B cell (primary cell): ENCODE data around the gene TMEM45A. TPM values are rescaled to one million over a fixed set of nuclear protein-coding genes. Genes with fewer than 3 reads are reported as not detected.
"Not testable (repeated sequence)": the region's sequence is repeated elsewhere in the genome, so short reads cannot be mapped to it uniquely, and the experiment has no call there.

Experiments
- ATAC-seq: fragments of 200-7000 bp; cut with Tn5 transposase; one replicate; pipeline ENCODE4 v1.10.0; 2021; ENCODE audit warnings: low read depth, mild to moderate bottlenecking, moderate number of reproducible peaks, moderate library complexity
- CTCF ChIA-PET: fragments of 350-600 bp; sonication (Branson Sonifier 250); formaldehyde crosslinking; loops from one replicate; lab custom pipeline; 2021; ENCODE audit warnings: antibody characterized with exemption, inconsistent platforms; lab: Charles Lee
- POLR2A ChIA-PET: fragments of 350-600 bp; sonication (Branson Sonifier 250); formaldehyde crosslinking; loops from one replicate; lab custom pipeline; 2021; ENCODE audit warnings: antibody characterized with exemption; lab: Charles Lee
- DNase-seq: peaks from one replicate; pipeline ENCODE4 v3.0.0; 2013
- H2AFZ ChIP-seq: 2 replicates; pipeline ENCODE4 v1.6.1; 2012; ENCODE audit warnings: mild to moderate bottlenecking, low read depth, low read length; ENCODE audit not compliant: insufficient read depth, poor library complexity, severe bottlenecking
- H3K27ac ChIP-seq, 2 donors: 1 replicate in 1 of 2; 2 replicates in 1 of 2; pipeline ENCODE4 v1.5.1; 2012 to 2013; ENCODE audit warnings: low read length in 2 of 2, mild to moderate bottlenecking in 2 of 2, moderate library complexity in 1 of 2
- H3K27me3 ChIP-seq, 4 experiments: fragments of 200-600 bp in 1 of 4; sonication (generic) in 1 of 4; replicated peaks in 1 of 4; 1 replicate in 2 of 4; 2 replicates in 2 of 4; pipeline versions ENCODE4 v1.6.1 to v1.7.0; 2013 to 2016; ENCODE audit warnings: low read length in 3 of 4, mild to moderate bottlenecking in 2 of 4, mixed read lengths in 1 of 4, moderate library complexity in 1 of 4; ENCODE audit not compliant: insufficient read depth in 4 of 4, control insufficient read depth in 3 of 4; ENCODE audit errors: control extremely low read depth in 1 of 4
- H3K36me3 ChIP-seq, 2 experiments: replicated peaks in 1 of 2; 1 replicate in 1 of 2; 2 replicates in 1 of 2; pipeline versions ENCODE4 v1.6.1 to v1.7.1; 2013; ENCODE audit warnings: low read length in 1 of 2; ENCODE audit not compliant: insufficient read depth in 2 of 2, control insufficient read depth in 1 of 2; ENCODE audit errors: control extremely low read depth in 1 of 2, extremely low read depth in 1 of 2
- H3K4me1 ChIP-seq, 2 donors: fragments of 200-600 bp in 1 of 2; sonication (generic) in 1 of 2; 1 replicate in 1 of 2; 2 replicates in 1 of 2; pipeline versions ENCODE4 v1.5.1 to v1.6.1; 2013 to 2017; ENCODE audit warnings: low read length in 2 of 2; ENCODE audit not compliant: control insufficient read depth in 2 of 2, insufficient read depth in 2 of 2
- H3K4me2 ChIP-seq: replicated peaks from 2 replicates; pipeline ENCODE3; 2012; ENCODE audit warnings: mild to moderate bottlenecking, low read depth, low read length; ENCODE audit not compliant: poor library complexity, severe bottlenecking
- H3K4me3 ChIP-seq, 5 experiments: fragments of 200-600 bp in 1 of 5; sonication (generic) in 1 of 5; 1 replicate in 3 of 5; 2 replicates in 2 of 5; pipeline versions ENCODE4 v1.5.1 to v1.7.0; 2011 to 2016; ENCODE audit warnings: low read length in 4 of 5, mild to moderate bottlenecking in 4 of 5, low read depth in 2 of 5, control low read depth in 1 of 5, moderate library complexity in 1 of 5; ENCODE audit not compliant: insufficient read depth in 1 of 5; ENCODE audit errors: control extremely low read depth in 1 of 5, extremely low read depth in 1 of 5
- H3K79me2 ChIP-seq: fragments of 200-600 bp; sonication (generic); one replicate; pipeline ENCODE4 v1.6.0; 2016; ENCODE audit warnings: low read length; ENCODE audit not compliant: control insufficient read depth, insufficient read depth
- H3K9ac ChIP-seq: fragments of 200-600 bp; sonication (generic); 2 replicates; pipeline ENCODE4 v1.6.1; 2017; ENCODE audit warnings: mild to moderate bottlenecking, low read length, moderate library complexity
- H3K9me3 ChIP-seq, 3 donors: one replicate each; pipeline versions ENCODE4 v1.6.1 to v1.7.1; 2013; ENCODE audit warnings: low read length in 2 of 3; ENCODE audit not compliant: control insufficient read depth in 2 of 3, insufficient read depth in 1 of 3; ENCODE audit errors: control extremely low read depth in 1 of 3
- H4K20me1 ChIP-seq: 2 replicates; pipeline ENCODE4 v1.6.0; 2012; ENCODE audit warnings: mild to moderate bottlenecking, low read length; ENCODE audit not compliant: insufficient read depth, control insufficient read depth, poor library complexity, severe bottlenecking
- H3K27ac Mint-ChIP-seq: one replicate; pipeline ENCODE4 v1.8.0; 2021; ENCODE audit warnings: mixed read lengths
- H3K27me3 Mint-ChIP-seq: one replicate; pipeline ENCODE4 v1.8.0; 2021; ENCODE audit warnings: mixed read lengths
- H3K4me1 Mint-ChIP-seq: one replicate; pipeline ENCODE4 v1.8.0; 2021; ENCODE audit warnings: mixed read lengths
- H3K4me3 Mint-ChIP-seq: one replicate; pipeline ENCODE4 v1.8.0; 2021; ENCODE audit warnings: mixed read lengths
- H3K9me3 Mint-ChIP-seq: one replicate; pipeline ENCODE4 v1.8.0; 2022; ENCODE audit warnings: mixed read lengths; ENCODE audit not compliant: insufficient read depth
- EZH2 ChIP-seq: IDR thresholded peaks from 2 replicates; pipeline ENCODE4 v1.6.1; 2012; ENCODE audit warnings: borderline replicate concordance, low read depth, mild to moderate bottlenecking, moderate library complexity, low read length; ENCODE audit not compliant: insufficient read depth, poor library complexity, severe bottlenecking
- WGBS: methylation state at CpG from one replicate; pipeline ENCODE4 v1.1.5; 2013; ENCODE audit warnings: missing lambda C conversion rate; ENCODE audit not compliant: insufficient coverage; 5-methylcytosine and 5-hydroxymethylcytosine counted together
- intact Hi-C: fragments of 100-400 bp; cut with micrococcal nuclease; formaldehyde crosslinking; loops from one replicate; pipeline ENCODE4 v1.10.0; 2022
- polyA plus RNA-seq: library from polyadenylated mRNA; depleted of rRNA; stranded (reverse); fragments of >200 nt; gene quantifications from 2 replicates; pipeline ENCODE4 v1.2.3, GENCODE V29; 2012
- total RNA-seq, 2 donors: library from RNA; stranded (reverse); fragments of 120-200 nt in 1 of 2; gene quantifications; 1 replicate in 1 of 2; 2 replicates in 1 of 2; pipeline versions ENCODE4 v1.2.3 to v1.2.4, GENCODE V29; 2013 to 2022
- TF ChIP-seq, protein P1 (sequence below): fragments of 200-600 bp; IDR thresholded peaks from one replicate; pipeline ENCODE4 v1.8.0; 2022; ENCODE audit warnings: antibody characterized with exemption, mild to moderate bottlenecking

TMEM45A gene
- total and polyA plus RNA-seq, 2 donors (not counting 1 experiment from before 2014, with no cell fraction given): 0.20 TPM; not detected in 1

DNA sequence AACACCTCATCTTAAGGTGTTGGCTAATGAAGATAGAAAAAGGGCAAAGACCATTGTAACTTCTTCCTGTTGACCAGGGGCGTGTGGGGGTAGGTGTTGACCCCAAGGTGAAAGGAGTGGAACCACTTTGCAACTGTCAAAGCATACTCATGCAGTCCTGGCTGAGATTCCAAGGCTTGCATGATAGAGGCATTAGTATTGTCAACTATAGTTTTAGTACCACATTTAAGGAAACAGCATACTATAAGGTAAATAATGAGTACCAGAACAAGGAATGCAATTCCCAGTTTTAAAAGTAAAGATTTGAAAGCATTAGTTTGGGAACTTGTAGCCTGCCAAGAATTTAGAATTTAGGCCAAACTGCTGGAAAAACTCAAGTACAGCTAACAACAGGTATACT lies 89.2 kb downstream of the TMEM45A start:
- no peaks in the 10 kb centered on the region for H3K9me3 ChIP-seq
- no peak overlapping the region for H3K4me3 ChIP-seq
- no peaks in the 10 kb centered on the region for H4K20me1 ChIP-seq
- no peak overlapping the region for H3K9ac ChIP-seq
- no peak overlapping the region for H2AFZ ChIP-seq
- Mint-ChIP-seq H3K9me3 (no peaks in the 10 kb centered on the region), H3K27me3 (peaks cover 17% of the 10 kb centered on the region), H3K4me3 (no peak overlapping the region), H3K4me1 (no peaks in the 10 kb centered on the region), H3K27ac (no peak overlapping the region)
- H3K4me1 ChIP-seq: no peaks in the 10 kb centered on the region
- intact Hi-C loops: no loop called here
- ChIA-PET CTCF (interaction anchor here (0.8 to 3.4 kb wide), 2 partner anchors 8 to 15 kb away, joined by 3 to 14 read pairs; no protein-coding TSS in a partner anchor), POLR2A (no interaction called here)
- H3K36me3 ChIP-seq: no peaks in the 10 kb centered on the region
- WGBS: no CpG with 5 or more reads among the region's 1 CpG
- no peak for TF ChIP-seq EZH2
- TF ChIP-seq, protein P1, sequence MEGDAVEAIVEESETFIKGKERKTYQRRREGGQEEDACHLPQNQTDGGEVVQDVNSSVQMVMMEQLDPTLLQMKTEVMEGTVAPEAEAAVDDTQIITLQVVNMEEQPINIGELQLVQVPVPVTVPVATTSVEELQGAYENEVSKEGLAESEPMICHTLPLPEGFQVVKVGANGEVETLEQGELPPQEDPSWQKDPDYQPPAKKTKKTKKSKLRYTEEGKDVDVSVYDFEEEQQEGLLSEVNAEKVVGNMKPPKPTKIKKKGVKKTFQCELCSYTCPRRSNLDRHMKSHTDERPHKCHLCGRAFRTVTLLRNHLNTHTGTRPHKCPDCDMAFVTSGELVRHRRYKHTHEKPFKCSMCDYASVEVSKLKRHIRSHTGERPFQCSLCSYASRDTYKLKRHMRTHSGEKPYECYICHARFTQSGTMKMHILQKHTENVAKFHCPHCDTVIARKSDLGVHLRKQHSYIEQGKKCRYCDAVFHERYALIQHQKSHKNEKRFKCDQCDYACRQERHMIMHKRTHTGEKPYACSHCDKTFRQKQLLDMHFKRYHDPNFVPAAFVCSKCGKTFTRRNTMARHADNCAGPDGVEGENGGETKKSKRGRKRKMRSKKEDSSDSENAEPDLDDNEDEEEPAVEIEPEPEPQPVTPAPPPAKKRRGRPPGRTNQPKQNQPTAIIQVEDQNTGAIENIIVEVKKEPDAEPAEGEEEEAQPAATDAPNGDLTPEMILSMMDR: no peak
- peaks cover 0 to 3% (median 0%) of the 10 kb centered on the region in 4 experiments for H3K27me3 ChIP-seq
- no peak overlapping the region for H3K4me2 ChIP-seq
- ATAC-seq (no peak), DNase-seq (no peak)
- H3K79me2 ChIP-seq: no peaks in the 10 kb centered on the region
- no peak overlapping the region for H3K27ac ChIP-seq

DNA sequence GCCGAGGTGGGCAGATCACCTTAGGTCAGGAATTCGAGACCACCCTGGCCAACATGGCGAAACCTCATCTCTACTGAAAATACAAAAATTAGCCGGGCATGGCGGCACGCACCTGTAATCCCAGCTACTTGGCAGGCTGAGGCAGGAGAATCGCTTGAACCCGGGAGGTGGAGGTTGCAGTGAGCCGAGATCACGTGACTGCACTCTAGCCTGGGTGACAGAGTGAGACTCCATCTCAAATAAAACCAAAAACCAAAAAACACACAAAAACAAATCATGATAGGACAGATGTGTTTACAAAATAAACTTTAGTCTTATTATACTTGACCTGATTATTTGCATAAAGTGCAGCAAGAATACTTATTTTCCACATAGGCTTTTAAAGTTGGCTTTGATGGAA lies 89.7 kb downstream of the TMEM45A start:
- H3K27ac ChIP-seq, H3K4me2 ChIP-seq, H3K36me3 ChIP-seq, H3K9ac ChIP-seq, H3K4me1 Mint-ChIP-seq, DNase-seq, H3K4me1 ChIP-seq, ATAC-seq, H3K4me3 ChIP-seq, H3K27ac Mint-ChIP-seq, H3K4me3 Mint-ChIP-seq, H3K79me2 ChIP-seq, H3K27me3 ChIP-seq, intact Hi-C loops, H3K9me3 ChIP-seq, POLR2A ChIA-PET, H3K9me3 Mint-ChIP-seq, H2AFZ ChIP-seq, H4K20me1 ChIP-seq: not testable (repeated sequence)
- 93% methylated on average over 5 of the region's 10 CpGs for WGBS
- CTCF ChIA-PET: interaction anchor here (3.4 kb wide), 1 partner anchor 8 kb away, joined by 14 read pairs; no protein-coding TSS in a partner anchor
- peaks cover 17% of the 10 kb centered on the region for H3K27me3 Mint-ChIP-seq
